Loucy (cell line): ENCODE measurements around the gene CEACAM7.

ENCODE experiments used
- H2AFZ ChIP-seq: fragments of 200-600 bp; sonication (generic); 2 replicates; pipeline ENCODE4 v1.6.0; 2016; ENCODE audit warnings: antibody characterized with exemption, mild to moderate bottlenecking, low read length, moderate library complexity
- H3F3A ChIP-seq: fragments of 200-600 bp; 2 replicates; pipeline ENCODE4 v1.6.0; 2016; ENCODE audit warnings: antibody characterized with exemption, low read depth, mild to moderate bottlenecking
- H3K27me3 ChIP-seq: fragments of 200-600 bp; sonication (generic); 2 replicates; pipeline ENCODE4 v1.6.1; 2014; ENCODE audit warnings: low read length, mild to moderate bottlenecking; ENCODE audit not compliant: insufficient read depth, poor library complexity, severe bottlenecking
- H3K36me3 ChIP-seq: fragments of 200-600 bp; sonication (generic); 2 replicates; pipeline ENCODE4 v1.6.1; 2016; ENCODE audit warnings: low read length; ENCODE audit not compliant: insufficient read depth
- H3K4me1 ChIP-seq: fragments of 200-600 bp; sonication (generic); 2 replicates; pipeline ENCODE4 v1.5.1; 2014; ENCODE audit warnings: low read length, mild to moderate bottlenecking; ENCODE audit not compliant: insufficient read depth, poor library complexity, severe bottlenecking
- H3K4me2 ChIP-seq: fragments of 200-600 bp; sonication (generic); 2 replicates; pipeline ENCODE4 v1.6.0; 2014; ENCODE audit warnings: antibody characterized with exemption, low read length, low read depth, mild to moderate bottlenecking; ENCODE audit not compliant: poor library complexity, severe bottlenecking
- H3K4me3 ChIP-seq: fragments of 200-600 bp; sonication (generic); 2 replicates; pipeline ENCODE4 v1.5.1; 2014; ENCODE audit warnings: low read length, mild to moderate bottlenecking, mixed read lengths; ENCODE audit not compliant: poor library complexity, severe bottlenecking
- H3K79me2 ChIP-seq: fragments of 200-600 bp; sonication (generic); 2 replicates; pipeline ENCODE4 v1.6.1; 2014; ENCODE audit warnings: low read length; ENCODE audit not compliant: insufficient read depth
- H3K9ac ChIP-seq: fragments of 200-600 bp; sonication (generic); 2 replicates; pipeline ENCODE4 v1.6.0; 2014; ENCODE audit warnings: mild to moderate bottlenecking, low read depth, low read length, moderate library complexity; ENCODE audit not compliant: poor library complexity, severe bottlenecking
- H3K9me2 ChIP-seq: fragments of 200-600 bp; sonication (generic); replicated peaks from 2 replicates; pipeline ENCODE4 v1.6.1; 2016; ENCODE audit warnings: low read depth, low read length, mixed read lengths
- H3K9me3 ChIP-seq: fragments of 200-600 bp; sonication (generic); 2 replicates; pipeline ENCODE4 v1.6.1; 2014; ENCODE audit warnings: mild to moderate bottlenecking, antibody characterized with exemption, low read length, low read depth; ENCODE audit not compliant: insufficient read depth
- H4K20me1 ChIP-seq: fragments of 200-600 bp; sonication (generic); 2 replicates; pipeline ENCODE4 v1.6.0; 2014; ENCODE audit warnings: antibody characterized with exemption, low read length, mild to moderate bottlenecking; ENCODE audit not compliant: insufficient read depth, poor library complexity, severe bottlenecking
- CTCF ChIP-seq: fragments of 200-600 bp; sonication (generic); conservative IDR thresholded peaks from 2 replicates; pipeline ENCODE4 v1.5.1; 2014; ENCODE audit warnings: mild to moderate bottlenecking, antibody characterized with exemption, low read length
- EZH2phosphoT487 ChIP-seq: fragments of 200-600 bp; IDR thresholded peaks from 2 replicates; pipeline ENCODE4 v1.6.1; 2018; ENCODE audit warnings: antibody characterized with exemption, mild to moderate bottlenecking, moderate library complexity, borderline replicate concordance

Gene CEACAM7

GRCh38 chr19:41695745-41696144, 7.7 kb upstream of the CEACAM7 start:
- Histone ChIP-seq H4K20me1 (no peaks in the 10 kb centered on the region), H3K27me3 (no peaks in the 10 kb centered on the region), H3K79me2 (no peaks in the 10 kb centered on the region), H3K4me1 (no peaks in the 10 kb centered on the region), H3K9ac (no peak overlapping the region), H3K4me2 (no peak overlapping the region), H2AFZ (no peak overlapping the region), H3K4me3 (no peak overlapping the region), H3K9me2 (no peaks in the 10 kb centered on the region), H3F3A (no peaks in the 10 kb centered on the region), H3K9me3 (no peaks in the 10 kb centered on the region), H3K36me3 (no peaks in the 10 kb centered on the region)
- TF ChIP-seq CTCF, result no peak
- no peak for TF ChIP-seq EZH2phosphoT487

- Histone ChIP-seq H3K4me3 (no peak overlapping the region), H2AFZ (no peak overlapping the region), H3K9me3 (no peaks in the 10 kb centered on the region), H3K4me1 (no peaks in the 10 kb centered on the region), H3K27me3 (no peaks in the 10 kb centered on the region), H3K9me2 (no peaks in the 10 kb centered on the region), H3K79me2 (no peaks in the 10 kb centered on the region), H3K9ac (no peak overlapping the region), H3K36me3 (no peaks in the 10 kb centered on the region), H4K20me1 (no peaks in the 10 kb centered on the region), H3K4me2 (no peak overlapping the region), H3F3A (no peaks in the 10 kb centered on the region)
- no peak for TF ChIP-seq CTCF
- TF ChIP-seq EZH2phosphoT487, result no peak
Observed at GRCh38 chr19:41694831-41695635, 7.0 kb upstream of the CEACAM7 start.

GRCh38 chr19:41694196-41694595, 6.1 kb upstream of the CEACAM7 start:
- TF ChIP-seq EZH2phosphoT487 (no peak), CTCF (no peak)
- no peak overlapping the region for H2AFZ ChIP-seq
- H3K27me3 ChIP-seq, result no peaks in the 10 kb centered on the region
- H3K9ac ChIP-seq, result no peak overlapping the region
- H3K4me1 ChIP-seq, result no peaks in the 10 kb centered on the region
- H3F3A ChIP-seq, result no peaks in the 10 kb centered on the region
- H3K79me2 ChIP-seq, result no peaks in the 10 kb centered on the region
- no peak overlapping the region for H3K4me3 ChIP-seq
- no peak overlapping the region for H3K4me2 ChIP-seq
- no peaks in the 10 kb centered on the region for H4K20me1 ChIP-seq
- no peaks in the 10 kb centered on the region for H3K9me3 ChIP-seq
- no peaks in the 10 kb centered on the region for H3K9me2 ChIP-seq
- no peaks in the 10 kb centered on the region for H3K36me3 ChIP-seq
